ENCODE measurements around the gene SLC1A2.

DNA sequence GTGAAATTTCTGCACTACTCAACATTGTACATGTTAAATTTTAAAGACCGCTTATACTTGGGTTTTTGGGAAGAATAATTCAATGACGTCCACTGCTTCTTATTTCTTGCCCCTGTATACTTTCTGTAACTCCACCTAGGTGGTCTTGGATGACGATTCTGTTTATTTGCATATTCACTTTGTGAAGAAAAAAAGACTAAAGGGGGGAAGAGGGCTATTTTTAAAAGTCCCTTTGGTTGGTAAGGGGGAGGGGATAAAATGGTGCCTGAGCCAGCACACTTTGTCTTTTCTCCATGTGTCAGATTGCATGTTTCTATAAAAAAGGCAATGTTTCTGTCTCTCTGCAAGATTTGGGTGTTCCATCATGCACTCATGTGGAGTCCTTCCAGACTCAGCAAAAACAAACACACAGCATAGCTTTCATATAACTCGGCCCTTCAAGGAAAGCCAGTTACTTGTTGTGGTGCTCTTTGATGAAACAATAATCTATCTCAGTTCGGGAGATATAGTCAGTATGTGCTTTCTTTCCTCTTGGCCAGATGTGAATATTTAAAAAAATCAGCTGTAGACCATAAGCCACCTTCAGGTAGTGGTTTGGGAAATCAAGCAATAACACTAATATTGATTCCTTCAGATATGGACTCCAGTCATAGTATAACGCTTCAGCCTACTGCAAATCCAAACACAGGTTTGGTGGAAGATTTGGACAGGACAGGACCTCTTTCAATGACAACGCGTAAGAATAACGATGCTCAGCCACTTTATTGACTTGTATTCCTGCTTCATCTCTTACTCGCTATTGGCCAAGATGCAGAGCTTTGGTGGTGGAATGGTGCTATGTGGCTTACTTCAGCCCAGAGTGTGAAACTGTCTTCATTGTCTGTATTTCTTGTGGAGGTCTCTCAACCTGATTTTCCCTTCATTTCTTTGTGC is 211.6 kb downstream of the SLC1A2 start:
- TF ChIP-seq, protein P1, sequence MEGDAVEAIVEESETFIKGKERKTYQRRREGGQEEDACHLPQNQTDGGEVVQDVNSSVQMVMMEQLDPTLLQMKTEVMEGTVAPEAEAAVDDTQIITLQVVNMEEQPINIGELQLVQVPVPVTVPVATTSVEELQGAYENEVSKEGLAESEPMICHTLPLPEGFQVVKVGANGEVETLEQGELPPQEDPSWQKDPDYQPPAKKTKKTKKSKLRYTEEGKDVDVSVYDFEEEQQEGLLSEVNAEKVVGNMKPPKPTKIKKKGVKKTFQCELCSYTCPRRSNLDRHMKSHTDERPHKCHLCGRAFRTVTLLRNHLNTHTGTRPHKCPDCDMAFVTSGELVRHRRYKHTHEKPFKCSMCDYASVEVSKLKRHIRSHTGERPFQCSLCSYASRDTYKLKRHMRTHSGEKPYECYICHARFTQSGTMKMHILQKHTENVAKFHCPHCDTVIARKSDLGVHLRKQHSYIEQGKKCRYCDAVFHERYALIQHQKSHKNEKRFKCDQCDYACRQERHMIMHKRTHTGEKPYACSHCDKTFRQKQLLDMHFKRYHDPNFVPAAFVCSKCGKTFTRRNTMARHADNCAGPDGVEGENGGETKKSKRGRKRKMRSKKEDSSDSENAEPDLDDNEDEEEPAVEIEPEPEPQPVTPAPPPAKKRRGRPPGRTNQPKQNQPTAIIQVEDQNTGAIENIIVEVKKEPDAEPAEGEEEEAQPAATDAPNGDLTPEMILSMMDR (IDR thresholded peaks at IDR 0.05): no peak
- TF ChIP-seq POLR2A (IDR thresholded peaks at IDR 0.05): no peak
